Pancreas (tissue), 10 donors: ENCODE results near the gene B4GALT1. TPM values are rescaled to one million over a fixed set of nuclear protein-coding genes. Genes with fewer than 3 reads are reported as not detected.
A peak's percentile ranks its signal among the peaks of the same experiment; 100 is the strongest.

Experiments used
- ATAC-seq, 4 donors: fragments of 200-7000 bp; cut with Tn5 transposase; one replicate each; pipeline versions ENCODE4 v1.8.0 to v1.9.1; 2020; ENCODE audit warnings: mild to moderate bottlenecking in 4 of 4, moderate library complexity in 4 of 4
- DNase-seq, 6 donors: peaks; one replicate each; pipeline ENCODE4 v3.0.0-alpha.2; 2020
- FAIRE-seq: peaks from 2 replicates; lab custom pipeline; 2012; peaks lifted over from hg19 to GRCh38; lab: Jason Lieb, UNC
- H3K27ac ChIP-seq, 4 donors: fragments of 200-600 bp; sonication (generic); 1 replicate in 3 of 4; 2 replicates in 1 of 4; pipeline versions ENCODE4 v1.5.0 to v1.8.0; 2020
- H3K27me3 ChIP-seq, 4 donors: fragments of 200-600 bp; one replicate each; pipeline ENCODE4 v1.8.0; 2021
- H3K36me3 ChIP-seq, 3 donors: fragments of 200-600 bp; sonication (generic) in 1 of 3; one replicate each; pipeline versions ENCODE4 v1.5.0 to v1.8.0; 2020 to 2021
- H3K4me1 ChIP-seq, 3 donors: fragments of 200-600 bp; one replicate each; pipeline ENCODE4 v1.8.0; 2021
- H3K4me3 ChIP-seq, 4 donors: fragments of 200-600 bp; sonication (generic) in 2 of 4; one replicate each; pipeline versions ENCODE4 v1.5.0 to v1.8.0; 2020 to 2021
- H3K9me3 ChIP-seq, 4 donors: fragments of 200-600 bp; one replicate each; pipeline ENCODE4 v1.8.0; 2021
- CTCF ChIP-seq, 4 donors: fragments of 200-600 bp; sonication (generic) in 3 of 4; IDR thresholded peaks; one replicate each; pipeline versions ENCODE4 v1.5.0 to v1.8.0; 2021; ENCODE audit warnings: antibody characterized with exemption in 4 of 4
- whole genome bisulfite sequencing, 2 donors: extraction: QIAGEN DNeasy Blood & Tissue Kit; methylation state at CpG; one replicate each; pipeline ENCODE4 v1.1.7; 2013; 5-methylcytosine and 5-hydroxymethylcytosine counted together
- intact Hi-C, 3 donors: fragments of 100-400 bp; cut with DNase I; formaldehyde crosslinking; loops; one replicate each; pipeline versions ENCODE4 v1.11.1 to v1.14.2; 2022
- polyA plus RNA-seq, 2 donors: library from polyadenylated mRNA; stranded (reverse); fragments of 200-250 nt; gene quantifications; one replicate each; pipeline ENCODE4 v1.2.3, GENCODE V29; 2013
- total RNA-seq, 6 donors: library from RNA; stranded (reverse); fragmentation: NEBNext Ultra II Directional in 4 of 6; extraction: Animal tissue kit (Norgen Biotek cat#: 25700) in 4 of 6; gene quantifications; one replicate each; pipeline versions ENCODE4 v1.2.1 to v1.2.4, GENCODE V29; 2021 to 2023
- donor health status: healthy with polysubstance abuse.
- donor health status: DM: no; HTN: no; CAD: no; lungs with moderate emphysema.
- donor health status: DM: no; HTN: no; CAD: no.
- donor health status: control.
- donor health status: control.
- donor health status: Bipolar disorder and iron deficiency.
- donor health status: DM: yes; HTN: yes; CAD: no.
- donor health status: DM: no; HTN: no; CAD: no.
- donor health status: DM: no; HTN: no; CAD: no.
- donor health status: DM: yes; HTN: yes; CAD: no.

Gene B4GALT1
- total and polyA plus RNA-seq, 8 donors, result 9.7 to 54.2 (median 24.4) TPM

- intact Hi-C loops, result loop anchor here in 1 of 3 donors (10.0 kb wide), 1 partner anchor 88 kb away; no protein-coding TSS in a partner anchor
- no peak for TF ChIP-seq CTCF (IDR thresholded peaks at IDR 0.05)
- no peaks in the 10 kb centered on the region for H3K9me3 ChIP-seq
- peaks cover 10 to 37% (median 21%) of the 10 kb centered on the region in 3 donors for H3K4me1 ChIP-seq
- ATAC-seq, result peak; percentile 65 to 71 (median 68)
- H3K27ac ChIP-seq, result peak overlapping the region; percentile 14 to 94 (median 74)
- WGBS, 2 donors, result 40 to 41% methylated on average over 8 of the region's 8 CpGs
- H3K4me3 ChIP-seq, result no peak overlapping the region
- no peak for FAIRE-seq
- H3K36me3 ChIP-seq, result no peaks in the 10 kb centered on the region
- no peaks in the 10 kb centered on the region for H3K27me3 ChIP-seq
- DNase-seq, result peak in 1 of 6 donors; percentile 33
Measured at GRCh38 chr9:33172256-33173238, 5.4 kb upstream of the B4GALT1 start.

DNA sequence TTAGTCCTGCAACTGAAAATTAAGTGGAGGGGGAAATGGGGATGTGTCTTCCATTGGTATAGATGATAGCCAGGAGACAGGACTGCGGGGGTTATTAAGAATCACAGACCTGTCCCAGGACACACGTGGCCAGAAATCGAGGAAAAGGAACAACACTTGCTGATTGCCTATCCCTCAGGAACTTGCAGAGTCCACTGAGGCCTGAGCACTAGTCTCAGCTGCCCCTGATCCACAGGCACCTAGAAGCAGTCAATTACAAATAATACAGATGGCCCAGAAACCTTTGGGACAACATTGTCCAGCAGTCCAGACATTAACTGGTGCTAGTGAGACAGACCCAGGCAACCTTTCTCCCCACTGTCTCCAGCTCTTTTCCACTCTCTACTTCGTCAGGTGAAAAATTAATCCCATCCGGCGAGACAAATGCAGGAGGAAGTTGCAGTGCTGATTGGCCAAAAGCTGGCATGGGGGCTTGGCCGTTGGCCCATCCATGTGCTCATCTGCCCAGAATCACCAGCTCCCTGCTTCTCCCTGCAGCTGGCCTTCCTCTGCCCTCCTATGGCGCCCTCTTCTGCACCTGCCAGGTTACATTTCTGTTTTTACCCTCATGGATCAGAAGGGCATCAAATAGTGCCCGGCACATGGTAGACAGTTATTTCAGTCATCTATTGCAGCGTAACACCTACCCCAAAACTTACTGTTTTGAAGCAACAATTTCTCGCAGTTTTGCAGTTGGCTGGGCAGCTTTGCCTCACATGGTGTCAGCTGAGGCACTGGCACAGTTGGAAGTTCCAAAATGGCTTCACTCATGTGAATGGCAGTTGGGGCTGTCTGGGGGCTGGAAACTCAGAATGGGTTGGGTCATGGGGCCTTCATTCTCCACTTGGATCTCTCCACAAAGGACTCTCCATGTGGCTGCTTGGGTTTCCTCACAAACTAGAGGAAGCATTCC, 3.6 kb upstream of the B4GALT1 start:
- no peaks in the 10 kb centered on the region for H3K27me3 ChIP-seq
- ATAC-seq, result no peak
- H3K36me3 ChIP-seq, result no peaks in the 10 kb centered on the region
- 57 to 58% methylated on average over 11 of the region's 11 CpGs for WGBS, 2 donors
- no peak overlapping the region for H3K4me3 ChIP-seq
- intact Hi-C loops, result loop anchor here in 1 of 3 donors (10.0 kb wide), 1 partner anchor 86 kb away; no protein-coding TSS in a partner anchor
- H3K9me3 ChIP-seq, result no peaks in the 10 kb centered on the region
- H3K27ac ChIP-seq, result peak overlapping the region; percentile 14 to 94 (median 74)
- peaks cover 10 to 37% (median 21%) of the 10 kb centered on the region in 3 donors for H3K4me1 ChIP-seq
- no peak for FAIRE-seq
- TF ChIP-seq CTCF (IDR thresholded peaks at IDR 0.05), result peak in 1 of 4 donors; percentile 10
- DNase-seq, result peak in 3 of 6 donors; percentile 46 to 54 (median 53)

DNA sequence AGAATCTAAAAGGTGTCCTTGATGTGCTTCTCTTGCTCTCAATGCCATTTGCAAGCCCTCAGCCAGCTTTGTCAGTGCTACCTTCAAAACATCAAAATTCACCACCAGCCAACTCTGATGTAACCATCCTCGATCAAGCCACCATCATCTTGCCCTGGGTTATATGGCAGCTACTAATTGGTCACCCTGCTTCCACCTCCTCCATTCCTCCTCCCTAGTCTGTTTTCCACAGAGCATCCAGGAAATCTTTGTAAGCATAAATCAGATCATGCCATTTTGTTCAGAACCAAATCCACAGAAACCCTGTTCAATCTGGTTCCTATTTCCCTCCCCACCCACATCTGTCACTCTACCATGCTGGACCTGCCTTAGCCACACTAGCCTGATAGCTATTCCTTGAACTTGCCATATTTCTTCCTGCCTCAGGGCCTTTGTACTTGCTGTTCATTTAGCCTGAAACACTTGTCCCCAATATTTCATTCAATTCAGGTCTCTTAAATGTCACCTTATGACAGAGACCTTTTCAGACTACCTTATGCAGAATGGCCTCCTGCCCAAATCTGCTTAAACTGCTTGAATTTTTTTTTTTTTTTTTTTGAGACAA, 1.9 kb upstream of the B4GALT1 start:
- WGBS, 2 donors, result 60 to 68% methylated on average over 1 of the region's 1 CpG
- ATAC-seq (no peak), DNase-seq (no peak), FAIRE-seq (no peak)
- no peaks in the 10 kb centered on the region for H3K9me3 ChIP-seq
- H3K4me1 ChIP-seq, result peaks cover 18 to 48% (median 27%) of the 10 kb centered on the region in 3 donors
- H3K36me3 ChIP-seq, result no peaks in the 10 kb centered on the region
- no peaks in the 10 kb centered on the region for H3K27me3 ChIP-seq
- H3K27ac ChIP-seq, result peak overlapping the region in 2 of 4 donors; percentile 97
- intact Hi-C loops, result loop anchor here in 1 of 3 donors (10.0 kb wide), 1 partner anchor 56 kb away; no protein-coding TSS in a partner anchor
- no peak overlapping the region for H3K4me3 ChIP-seq
- TF ChIP-seq CTCF (IDR thresholded peaks at IDR 0.05), result no peak

GRCh38 chr9:33167972-33168461, 881 bp upstream of the B4GALT1 start:
- TF ChIP-seq CTCF (IDR thresholded peaks at IDR 0.05), result no peak
- 50 to 56% methylated on average over 8 of the region's 8 CpGs for WGBS, 2 donors
- intact Hi-C loops, result loop anchor here in 1 of 3 donors (10.0 kb wide), 1 partner anchor 57 kb away; no protein-coding TSS in a partner anchor

More at GRCh38 chr9:33167972-33168461, 881 bp upstream of the B4GALT1 start:
- no peak for FAIRE-seq
- no peak for DNase-seq
- Histone ChIP-seq H3K4me1 (peaks cover 29 to 56% (median 37%) of the 10 kb centered on the region in 3 donors), H3K27ac (peak overlapping the region; percentile 78 to 97 (median 93)), H3K4me3 (peak overlapping the region; percentile 37 to 93 (median 82)), H3K36me3 (no peaks in the 10 kb centered on the region), H3K9me3 (no peaks in the 10 kb centered on the region), H3K27me3 (no peaks in the 10 kb centered on the region)
- peak in 1 of 4 donors; percentile 1 for ATAC-seq
